HepG2 (cell line): ENCODE data around the gene ZNF581. TPM values are rescaled to one million over a fixed set of nuclear protein-coding genes. Genes with fewer than 3 reads are reported as not detected.

Experiments used
- ATAC-seq: fragments of 200-7000 bp; cut with Tn5 transposase; 3 replicates; pipeline ENCODE4 v1.9.1; 2020; ENCODE audit warnings: mild to moderate bottlenecking, moderate library complexity
- BruUV-seq: library from RNA; stranded (reverse); fragments of 400-500 nt; replicated peaks from 2 replicates; lab custom pipeline; 2021; lab: Mats Ljungman, UMichigan
- CTCF ChIA-PET: fragments of 300-600 bp; formaldehyde crosslinking; extraction: SDS; loops from one replicate; lab custom pipeline; 2021; ENCODE audit warnings: low total read pairs, inconsistent platforms, low intra/inter-chr PET ratio; lab: Yijun Ruan, JAX
- POLR2A ChIA-PET: fragments of 350-600 bp; sonication (Branson Sonifier 250); formaldehyde crosslinking; loops from one replicate; lab custom pipeline; 2020; ENCODE audit warnings: antibody characterized with exemption, inconsistent platforms; lab: Yijun Ruan, JAX
- DNase-seq: peaks from one replicate; pipeline ENCODE4 v3.0.0-alpha.2; 2015; ENCODE audit warnings: low spot score
- FAIRE-seq: peaks from 3 replicates; lab custom pipeline; 2011; peaks lifted over from hg19 to GRCh38; lab: Jason Lieb, UNC
- H2AFZ ChIP-seq: one replicate; pipeline ENCODE4 v1.6.1; 2011; ENCODE audit warnings: low read length, inconsistent platforms
- H3K27ac ChIP-seq: fragments of 300-600 bp; 3 replicates; pipeline ENCODE4 v1.8.0; 2011; ENCODE audit warnings: mixed run types, mild to moderate bottlenecking, mixed read lengths, low read length, inconsistent platforms; ENCODE audit not compliant: insufficient read depth; ENCODE audit errors: extremely low read length
- H3K27me3 ChIP-seq, 2 experiments: fragments of 200-600 bp in 1 of 2; 2 replicates in 1 of 2; 3 replicates in 1 of 2; pipeline versions ENCODE4 v1.6.0 to v1.8.0; 2011; ENCODE audit warnings: low read length in 2 of 2, mild to moderate bottlenecking in 2 of 2, moderate library complexity in 2 of 2, inconsistent platforms in 1 of 2; ENCODE audit not compliant: insufficient read depth in 2 of 2, control insufficient read depth in 1 of 2
- H3K36me3 ChIP-seq, 2 experiments: fragments of 200-600 bp in 1 of 2; replicated peaks in 1 of 2; 2 replicates in 1 of 2; 3 replicates in 1 of 2; pipeline versions ENCODE4 v1.5.1 to v1.8.0; 2011; ENCODE audit warnings: low read length in 2 of 2, inconsistent platforms in 1 of 2; ENCODE audit not compliant: insufficient read depth in 2 of 2, control insufficient read depth in 1 of 2
- H3K4me1 ChIP-seq: 2 replicates; pipeline ENCODE4 v1.5.1; 2012; ENCODE audit warnings: low read length, inconsistent platforms; ENCODE audit not compliant: insufficient read depth
- H3K4me2 ChIP-seq: 2 replicates; pipeline ENCODE4 v1.6.0; 2011; ENCODE audit warnings: low read depth, low read length, inconsistent platforms
- H3K4me3 ChIP-seq, 3 experiments: fragments of 200-600 bp in 1 of 3; sonication (generic), shearing (Covaris generic) in 1 of 3; replicated peaks in 1 of 3; 2 replicates each; pipeline ENCODE4 v1.5.1; 2011 to 2016; ENCODE audit warnings: low read length in 3 of 3, inconsistent platforms in 2 of 3, low read depth in 2 of 3, mild to moderate bottlenecking in 2 of 3, control low read depth in 1 of 3, mixed read lengths in 1 of 3; ENCODE audit not compliant: insufficient read depth in 1 of 3
- H3K79me2 ChIP-seq: one replicate; pipeline ENCODE4 v1.6.1; 2011; ENCODE audit warnings: low read length, inconsistent platforms; ENCODE audit not compliant: insufficient read depth
- H3K9ac ChIP-seq: 2 replicates; pipeline ENCODE4 v1.6.0; 2011; ENCODE audit warnings: mild to moderate bottlenecking, low read depth, low read length, inconsistent platforms; ENCODE audit not compliant: insufficient read depth
- H3K9me3 ChIP-seq: 2 replicates; pipeline ENCODE4 v1.5.1; 2012; ENCODE audit warnings: mild to moderate bottlenecking, low read length
- H4K20me1 ChIP-seq: 2 replicates; pipeline ENCODE4 v1.6.0; 2011; ENCODE audit warnings: inconsistent platforms, mild to moderate bottlenecking, low read length, moderate library complexity; ENCODE audit not compliant: insufficient read depth
- CENPT ChIP-seq: sonication (generic); formaldehyde crosslinking; IDR thresholded peaks from 2 replicates; pipeline ENCODE4 v1.8.0; 2022; ENCODE audit warnings: low read depth, mild to moderate bottlenecking, moderate library complexity, missing genetic modification reagents
- JUND ChIP-seq: sonication (generic); formaldehyde crosslinking; IDR thresholded peaks from 2 replicates; pipeline ENCODE4 v1.8.0; 2022; ENCODE audit warnings: mild to moderate bottlenecking, missing genetic modification reagents
- NAIF1 ChIP-seq: sonication (generic); formaldehyde crosslinking; IDR thresholded peaks from 2 replicates; pipeline ENCODE4 v1.5.0; 2020; ENCODE audit warnings: mild to moderate bottlenecking, missing genetic modification reagents, borderline replicate concordance
- NCOA1 ChIP-seq: sonication (generic); formaldehyde crosslinking; IDR thresholded peaks from 2 replicates; pipeline ENCODE4 v1.9.0; 2021; ENCODE audit warnings: missing genetic modification reagents
- POLR2AphosphoS5 ChIP-seq: IDR thresholded peaks from 2 replicates; pipeline ENCODE4 v1.6.1; 2012; ENCODE audit warnings: low read depth, low read length
- POLR2G ChIP-seq: fragments of 200-400 bp; formaldehyde crosslinking; IDR thresholded peaks from 2 replicates; pipeline ENCODE4 v1.6.1; 2018; ENCODE audit warnings: mild to moderate bottlenecking, low read depth, low read length, moderate library complexity
- SETDB1 ChIP-seq: sonication (generic); formaldehyde crosslinking; IDR thresholded peaks from 2 replicates; pipeline ENCODE4 v1.5.1; 2020; ENCODE audit warnings: missing genetic modification reagents, mild to moderate bottlenecking, borderline replicate concordance
- ZFP41 ChIP-seq: sonication (generic); formaldehyde crosslinking; IDR thresholded peaks from 2 replicates; pipeline ENCODE4 v1.4.0; 2020; ENCODE audit warnings: mild to moderate bottlenecking, missing genetic modification reagents, borderline replicate concordance
- ZNF263 ChIP-seq: sonication (generic); formaldehyde crosslinking; IDR thresholded peaks from 2 replicates; pipeline ENCODE4 v1.4.0; 2020; ENCODE audit warnings: missing genetic modification reagents
- ZNF33A ChIP-seq: sonication (generic); formaldehyde crosslinking; IDR thresholded peaks from 2 replicates; pipeline ENCODE4 v1.5.1; 2020; ENCODE audit warnings: missing genetic modification reagents, mild to moderate bottlenecking, moderate library complexity, borderline replicate concordance
- WGBS: methylation state at CpG from one replicate; pipeline ENCODE4 v1.1.6; 2017; ENCODE audit warnings: low lambda C conversion rate; 5-methylcytosine and 5-hydroxymethylcytosine counted together
- in situ Hi-C: cut with HindIII; loops from 2 replicates; pipeline ENCODE4 v1.10.0; 2017; ENCODE audit warnings: low pct_unique_long_range_greater_than_20kb; ENCODE audit not compliant: extremely low pct_ligation_motif_present
- intact Hi-C: fragments of 100-400 bp; cut with micrococcal nuclease; formaldehyde crosslinking; loops from one replicate; pipeline ENCODE4 v1.10.0; 2022; ENCODE audit not compliant: unreplicated experiment
- polyA plus RNA-seq, 8 experiments: library from polyadenylated mRNA; depleted of rRNA in 3 of 8; stranded (reverse) in 7 of 8; unstranded in 1 of 8; fragments of >200 nt; fragmentation: Illumina TruSeq in 4 of 8; extraction: Trizol in 4 of 8; gene quantifications; 2 replicates each; pipeline versions ENCODE4 v1.2.1 to v1.2.3, GENCODE V29; 2011 to 2016; ENCODE audit warnings: low read depth in 4 of 8, missing spikeins in 1 of 8, mixed read lengths in 1 of 8; ENCODE audit not compliant: insufficient read depth in 1 of 8
- total RNA-seq, 5 experiments: library from RNA; depleted of rRNA; stranded (reverse); fragments of >200 nt; fragmentation: Illumina TruSeq; extraction: Trizol; gene quantifications; 2 replicates each; pipeline ENCODE4 v1.2.3, GENCODE V29; 2016; ENCODE audit warnings: low read depth in 1 of 5
- TF ChIP-seq, protein P1 (sequence below): sonication (generic); formaldehyde crosslinking; IDR thresholded peaks from 2 replicates; pipeline ENCODE4 v1.5.0; 2020; ENCODE audit warnings: missing genetic modification reagents
- TF ChIP-seq, protein P2 (sequence below): sonication (generic); formaldehyde crosslinking; IDR thresholded peaks from 2 replicates; pipeline ENCODE4 v1.8.0; 2022; ENCODE audit warnings: missing genetic modification reagents, low read depth, mild to moderate bottlenecking, borderline replicate concordance
- TF ChIP-seq, protein P3 (sequence below): sonication (generic); formaldehyde crosslinking; IDR thresholded peaks from 2 replicates; pipeline ENCODE4 v1.5.1; 2020; ENCODE audit warnings: missing genetic modification reagents, mild to moderate bottlenecking, borderline replicate concordance

ZNF581 gene
- total and polyA plus RNA-seq, 2 of the 13 experiments (the other 11 are each of a cell fraction or from before 2014, with no cell fraction given): 19.6 to 49.5 TPM

DNA sequence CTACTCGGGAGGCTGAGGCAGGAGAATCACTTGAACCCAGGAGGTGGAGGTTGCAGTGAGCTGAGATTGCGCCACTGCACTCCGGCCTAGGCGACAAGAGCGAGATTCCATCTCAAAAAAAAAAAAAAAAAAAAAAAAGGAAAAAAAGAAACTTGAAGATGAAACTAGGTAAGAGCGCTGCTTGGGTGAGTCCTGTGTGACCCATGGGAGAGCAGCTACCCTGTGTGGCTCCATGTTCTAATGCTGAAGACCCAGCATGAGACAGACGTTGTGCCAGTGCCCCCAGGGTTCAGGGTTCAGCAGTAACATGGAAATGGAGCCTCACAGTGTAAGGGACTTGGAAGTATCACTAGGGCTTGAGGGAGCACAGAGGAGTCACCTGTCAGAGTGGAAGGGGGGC, 25.0 kb upstream of the ZNF581 start:
- in situ Hi-C loops: no loop called here
- Histone ChIP-seq H4K20me1 (peaks cover 8% of the 10 kb centered on the region; the same call in 1 of the 2 replicates), H3K36me3 (peaks cover 2 to 5% of the 10 kb centered on the region in 2 experiments; a peak in 1 of 5 replicates), H3K4me2 (no peak overlapping the region), H3K9me3 (no peaks in the 10 kb centered on the region), H3K9ac (no peak overlapping the region), H3K27me3 (no peaks in the 10 kb centered on the region), H3K4me3 (no peak overlapping the region), H2AFZ (no peak overlapping the region), H3K79me2 (no peaks in the 10 kb centered on the region), H3K4me1 (peaks cover 19% of the 10 kb centered on the region), H3K27ac (no peak overlapping the region)
- no peak for FAIRE-seq
- peak; percentile 24; the same call in 1 of the 2 replicates for TF ChIP-seq POLR2AphosphoS5
- TF ChIP-seq JUND (CRISPR knock-in tag): no peak
- TF ChIP-seq NCOA1: no peak
- TF ChIP-seq CENPT (CRISPR knock-in tag): no peak
- no peak for TF ChIP-seq ZNF33A (CRISPR knock-in tag)
- no peak for TF ChIP-seq NAIF1
- 0 out of 2 replicates have a peak, but pooled peaks have one; percentile 32 for TF ChIP-seq ZNF263
- TF ChIP-seq SETDB1 (CRISPR knock-in tag): no peak
- TF ChIP-seq, protein P1, sequence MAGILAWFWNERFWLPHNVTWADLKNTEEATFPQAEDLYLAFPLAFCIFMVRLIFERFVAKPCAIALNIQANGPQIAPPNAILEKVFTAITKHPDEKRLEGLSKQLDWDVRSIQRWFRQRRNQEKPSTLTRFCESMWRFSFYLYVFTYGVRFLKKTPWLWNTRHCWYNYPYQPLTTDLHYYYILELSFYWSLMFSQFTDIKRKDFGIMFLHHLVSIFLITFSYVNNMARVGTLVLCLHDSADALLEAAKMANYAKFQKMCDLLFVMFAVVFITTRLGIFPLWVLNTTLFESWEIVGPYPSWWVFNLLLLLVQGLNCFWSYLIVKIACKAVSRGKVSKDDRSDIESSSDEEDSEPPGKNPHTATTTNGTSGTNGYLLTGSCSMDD (CRISPR knock-in tag): no peak
- no peak for TF ChIP-seq ZFP41 (CRISPR knock-in tag)
- peak; percentile 31; the same call in 1 of the 2 replicates for TF ChIP-seq POLR2G
- TF ChIP-seq, protein P2, sequence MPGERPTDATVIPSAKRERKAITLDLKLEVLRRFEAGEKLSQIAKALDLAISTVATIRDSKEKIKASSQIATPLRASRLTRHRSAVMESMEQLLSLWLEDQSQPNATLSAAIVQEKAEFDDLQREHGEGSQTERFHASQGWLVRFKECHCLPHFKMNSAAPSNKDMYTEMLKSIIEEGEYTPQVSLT (CRISPR knock-in tag): no peak
- TF ChIP-seq, protein P3, sequence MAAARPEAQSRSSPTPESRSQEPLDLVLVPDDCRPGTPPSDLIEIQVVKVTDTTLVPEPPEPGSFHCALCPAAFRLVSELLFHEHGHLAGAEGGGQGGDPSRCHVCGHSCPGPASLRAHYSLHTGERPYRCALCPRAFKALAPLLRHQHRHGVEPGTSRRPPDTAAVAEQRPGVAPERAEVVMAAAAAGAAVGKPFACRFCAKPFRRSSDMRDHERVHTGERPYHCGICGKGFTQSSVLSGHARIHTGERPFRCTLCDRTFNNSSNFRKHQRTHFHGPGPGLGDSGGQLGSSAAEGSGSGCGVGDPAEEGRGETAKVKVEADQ: no peak
- no peak for ATAC-seq
- DNase-seq: no peak
- POLR2A ChIA-PET: interaction anchor here (0.7 kb wide), 1 partner anchor 12 kb away, joined by 5 read pairs; no protein-coding TSS in a partner anchor
- intact Hi-C loops: no loop called here
- no TSS peak for BruUV-seq
- CTCF ChIA-PET: no interaction called here
- WGBS: 88% methylated on average over 7 of the region's 7 CpGs
